Mesenchymal stem cell (in vitro differentiated cells and primary cell): Measurements from ENCODE around the gene CSTPP1.

Experiments used
- DNase-seq: peaks from one replicate; pipeline ENCODE4 v3.0.0-alpha.2; 2013
- H2AFZ ChIP-seq: one replicate; pipeline ENCODE4 v1.6.1; 2013; ENCODE audit warnings: low read depth, mild to moderate bottlenecking, control low read depth, inconsistent platforms, low read length, moderate library complexity
- H2AK5ac ChIP-seq: 2 replicates; pipeline ENCODE4 v1.6.1; 2013; ENCODE audit warnings: low read length, moderate library complexity, mild to moderate bottlenecking, inconsistent platforms; ENCODE audit not compliant: severe bottlenecking
- H2BK120ac ChIP-seq: one replicate; pipeline ENCODE4 v1.6.1; 2013; ENCODE audit warnings: low read depth, mild to moderate bottlenecking, inconsistent platforms, low read length, moderate library complexity
- H2BK12ac ChIP-seq, 2 experiments: one replicate each; pipeline ENCODE4 v1.6.1; 2013; ENCODE audit warnings: inconsistent platforms in 2 of 2, low read length in 2 of 2, mild to moderate bottlenecking in 2 of 2, moderate library complexity in 2 of 2, control low read depth in 1 of 2
- H2BK15ac ChIP-seq: one replicate; pipeline ENCODE4 v1.6.1; 2013; ENCODE audit warnings: mild to moderate bottlenecking, low read depth, inconsistent platforms; ENCODE audit not compliant: poor library complexity, severe bottlenecking
- H2BK5ac ChIP-seq: 2 replicates; pipeline ENCODE4 v1.6.1; 2013; ENCODE audit warnings: low read depth, mild to moderate bottlenecking, low read length, control low read depth, inconsistent platforms; ENCODE audit not compliant: poor library complexity, severe bottlenecking
- H3K14ac ChIP-seq, 2 experiments: one replicate each; pipeline ENCODE4 v1.6.1; 2013; ENCODE audit warnings: inconsistent platforms in 2 of 2, low read length in 2 of 2, control low read depth in 1 of 2, mild to moderate bottlenecking in 1 of 2, moderate library complexity in 1 of 2
- H3K18ac ChIP-seq, 2 experiments: one replicate each; pipeline ENCODE4 v1.6.1; 2013; ENCODE audit warnings: inconsistent platforms in 2 of 2, low read length in 2 of 2, control low read depth in 1 of 2, low read depth in 1 of 2, mild to moderate bottlenecking in 1 of 2
- H3K23ac ChIP-seq, 2 experiments: one replicate each; pipeline ENCODE4 v1.6.1; 2013; ENCODE audit warnings: inconsistent platforms in 2 of 2, low read length in 2 of 2, mild to moderate bottlenecking in 2 of 2, moderate library complexity in 2 of 2, control low read depth in 1 of 2
- H3K27ac ChIP-seq: 2 replicates; pipeline ENCODE4 v1.5.1; 2013; ENCODE audit warnings: mild to moderate bottlenecking, moderate library complexity, low read length, control low read depth, inconsistent platforms; ENCODE audit not compliant: poor library complexity, severe bottlenecking
- H3K27me3 ChIP-seq, 2 experiments: 2 replicates each; pipeline versions ENCODE4 v1.6.1 to v1.7.0; 2013; ENCODE audit warnings: low read length in 2 of 2, mild to moderate bottlenecking in 2 of 2, moderate library complexity in 2 of 2, control low read depth in 1 of 2, inconsistent platforms in 1 of 2; ENCODE audit not compliant: control insufficient read depth in 1 of 2, insufficient read depth in 1 of 2
- H3K36me3 ChIP-seq, 2 experiments: 2 replicates each; pipeline versions ENCODE4 v1.6.1 to v1.7.0; 2013; ENCODE audit warnings: low read length in 2 of 2, control low read depth in 1 of 2, inconsistent platforms in 1 of 2, low read depth in 1 of 2, mild to moderate bottlenecking in 1 of 2; ENCODE audit not compliant: insufficient read depth in 2 of 2, control insufficient read depth in 1 of 2
- H3K4ac ChIP-seq, 2 experiments: one replicate each; pipeline ENCODE4 v1.6.1; 2013; ENCODE audit warnings: inconsistent platforms in 2 of 2, low read length in 2 of 2, mild to moderate bottlenecking in 2 of 2, moderate library complexity in 2 of 2, control low read depth in 1 of 2, low read depth in 1 of 2
- H3K4me1 ChIP-seq: 2 replicates; pipeline ENCODE4 v1.6.1; 2013; ENCODE audit warnings: low read depth, low read length, control low read depth; ENCODE audit not compliant: control insufficient read depth, insufficient read depth
- H3K4me2 ChIP-seq: 2 replicates; pipeline ENCODE4 v1.6.1; 2013; ENCODE audit warnings: low read length, mild to moderate bottlenecking, inconsistent platforms; ENCODE audit not compliant: poor library complexity, severe bottlenecking
- H3K4me3 ChIP-seq, 2 experiments: 2 replicates each; pipeline versions ENCODE4 v1.5.1 to v1.7.0; 2013; ENCODE audit warnings: low read length in 2 of 2, mild to moderate bottlenecking in 2 of 2, control low read depth in 1 of 2, low read depth in 1 of 2; ENCODE audit not compliant: insufficient read depth in 1 of 2
- H3K79me1 ChIP-seq: replicated peaks from 2 replicates; pipeline ENCODE4 v1.6.1; 2013; ENCODE audit warnings: mild to moderate bottlenecking, control low read depth, low read length, inconsistent platforms; ENCODE audit not compliant: poor library complexity, severe bottlenecking
- H3K9ac ChIP-seq: 2 replicates; pipeline ENCODE4 v1.7.0; 2013; ENCODE audit warnings: mild to moderate bottlenecking, low read length, moderate library complexity
- H3K9me3 ChIP-seq: 2 replicates; pipeline ENCODE4 v1.7.0; 2013; ENCODE audit warnings: mild to moderate bottlenecking, low read length; ENCODE audit not compliant: control insufficient read depth
- H4K8ac ChIP-seq: one replicate; pipeline ENCODE4 v1.6.1; 2013; ENCODE audit warnings: inconsistent platforms, mild to moderate bottlenecking, low read length, moderate library complexity
- H4K91ac ChIP-seq: one replicate; pipeline ENCODE4 v1.6.1; 2013; ENCODE audit warnings: mild to moderate bottlenecking, low read length, inconsistent platforms
- WGBS: methylation state at CpG from one replicate; pipeline ENCODE4 v1.1.7; 2013; ENCODE audit warnings: mixed read lengths; 5-methylcytosine and 5-hydroxymethylcytosine counted together

CSTPP1 gene

DNA sequence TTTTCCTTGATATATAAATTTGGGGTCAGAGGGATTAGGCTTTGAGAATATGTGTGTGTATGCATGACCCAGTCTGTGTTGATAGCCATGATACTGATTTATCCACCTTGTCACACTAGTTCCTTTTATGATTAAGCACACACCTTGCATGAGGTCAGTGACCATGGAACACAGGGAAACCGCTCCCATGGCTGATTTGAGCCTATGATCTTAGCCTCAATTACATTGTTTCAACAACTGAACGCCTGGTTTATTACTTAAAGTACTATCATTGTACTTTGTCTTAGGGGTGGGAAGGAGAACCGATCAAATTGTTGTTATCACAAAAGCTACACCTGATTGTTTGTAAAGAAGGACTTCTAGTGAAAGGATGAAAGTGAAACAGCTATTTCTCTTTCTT is 169.4 kb downstream of the CSTPP1 start:
- 100% methylated on average over 2 of the region's 3 CpGs for WGBS
- Histone ChIP-seq H2BK12ac (no peak overlapping the region), H3K4ac (no peak overlapping the region), H3K36me3 (no peaks in the 10 kb centered on the region), H3K79me1 (peaks cover 2% of the 10 kb centered on the region), H3K4me3 (no peak overlapping the region), H3K27me3 (no peaks in the 10 kb centered on the region), H2BK120ac (no peak overlapping the region), H3K9ac (no peak overlapping the region), H3K14ac (no peak overlapping the region), H2BK5ac (no peak overlapping the region), H4K91ac (no peak overlapping the region), H3K23ac (no peak overlapping the region), H3K4me1 (peaks cover 2% of the 10 kb centered on the region), H2AFZ (no peak overlapping the region), H3K4me2 (no peak overlapping the region), H3K18ac (no peak overlapping the region), H2BK15ac (no peak overlapping the region), H4K8ac (no peak overlapping the region), H3K9me3 (no peaks in the 10 kb centered on the region), H3K27ac (no peak overlapping the region), H2AK5ac (no peak overlapping the region)
- no peak for DNase-seq

- Histone ChIP-seq H4K8ac (peak overlapping the region; percentile 12), H2AFZ (no peak overlapping the region), H2BK15ac (peak overlapping the region; percentile 16), H3K4ac (no peak overlapping the region), H4K91ac (no peak overlapping the region), H2AK5ac (no peak overlapping the region), H3K9ac (no peak overlapping the region), H3K4me1 (peaks cover 2% of the 10 kb centered on the region), H3K27ac (no peak overlapping the region), H3K14ac (no peak overlapping the region), H3K36me3 (no peaks in the 10 kb centered on the region), H3K4me3 (no peak overlapping the region), H3K4me2 (no peak overlapping the region), H3K18ac (peak overlapping the region in 1 of 2 experiments; percentile 1), H2BK5ac (no peak overlapping the region), H2BK12ac (no peak overlapping the region), H2BK120ac (no peak overlapping the region), H3K23ac (no peak overlapping the region), H3K79me1 (peaks cover 2% of the 10 kb centered on the region), H3K9me3 (no peaks in the 10 kb centered on the region), H3K27me3 (no peaks in the 10 kb centered on the region)
- 98% methylated on average over 6 of the region's 7 CpGs for WGBS
- DNase-seq, result no peak
Observed at GRCh38 chr11:47106798-47107411, 170.3 kb downstream of the CSTPP1 start.

DNA sequence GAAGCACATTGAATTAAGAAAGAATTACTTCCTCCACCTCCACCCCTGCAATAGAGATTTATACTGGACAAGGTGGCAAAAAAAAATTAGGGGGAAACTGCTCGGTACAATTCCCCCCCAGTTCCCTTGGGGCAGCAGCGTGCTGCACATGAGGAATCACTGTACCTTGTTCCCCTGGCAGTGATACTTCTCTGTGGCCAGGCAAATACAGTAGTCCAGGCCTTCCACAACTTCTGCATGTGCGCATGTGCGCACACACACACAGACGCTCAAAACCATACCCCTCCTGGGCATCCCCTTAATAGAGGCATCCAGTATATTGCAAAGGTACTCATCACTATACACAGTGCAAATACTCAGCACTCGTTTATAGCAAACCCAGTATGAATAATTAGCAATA is 171.2 kb downstream of the CSTPP1 start:
- no peak overlapping the region for H3K4me2 ChIP-seq
- no peaks in the 10 kb centered on the region for H3K9me3 ChIP-seq
- H2BK5ac ChIP-seq, result no peak overlapping the region
- no peak overlapping the region for H4K8ac ChIP-seq
- no peak overlapping the region for H3K9ac ChIP-seq
- H2AFZ ChIP-seq, result no peak overlapping the region
- no peak overlapping the region for H3K4ac ChIP-seq
- no peak overlapping the region for H2BK12ac ChIP-seq
- no peak overlapping the region for H3K23ac ChIP-seq
- no peak for DNase-seq
- 95% methylated on average over 6 of the region's 6 CpGs for WGBS
- H3K4me3 ChIP-seq, result no peak overlapping the region
- no peak overlapping the region for H3K18ac ChIP-seq
- no peak overlapping the region for H2AK5ac ChIP-seq
- no peak overlapping the region for H2BK120ac ChIP-seq
- no peak overlapping the region for H2BK15ac ChIP-seq
- no peaks in the 10 kb centered on the region for H3K36me3 ChIP-seq
- no peak overlapping the region for H3K14ac ChIP-seq
- H4K91ac ChIP-seq, result no peak overlapping the region
- no peaks in the 10 kb centered on the region for H3K27me3 ChIP-seq
- H3K79me1 ChIP-seq, result peaks cover 2% of the 10 kb centered on the region
- peaks cover 2% of the 10 kb centered on the region for H3K4me1 ChIP-seq
- H3K27ac ChIP-seq, result no peak overlapping the region

DNA sequence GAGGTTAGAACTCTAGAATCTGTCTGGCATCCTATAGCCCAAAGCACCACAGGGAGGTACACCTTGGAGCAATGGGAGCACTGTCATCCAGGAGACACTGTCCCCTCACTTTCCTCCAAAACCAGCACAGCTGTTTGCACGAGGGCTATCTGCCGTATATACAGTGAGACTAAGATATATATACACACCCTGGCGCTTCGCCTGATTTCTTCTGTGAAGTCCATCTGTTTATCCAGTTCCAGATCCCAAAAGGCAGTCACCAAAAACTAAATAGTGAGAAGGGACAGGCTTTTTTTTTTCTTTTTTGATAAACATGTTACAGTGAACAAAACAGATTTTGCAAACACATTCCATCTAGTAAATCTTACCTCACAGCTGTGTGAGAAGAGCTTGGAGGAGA is 171.7 kb downstream of the CSTPP1 start:
- Histone ChIP-seq H3K4me1 (peaks cover 2% of the 10 kb centered on the region), H3K4me3 (no peak overlapping the region), H4K8ac (no peak overlapping the region), H3K27me3 (no peaks in the 10 kb centered on the region), H2AK5ac (no peak overlapping the region), H3K79me1 (peaks cover 2% of the 10 kb centered on the region), H3K23ac (no peak overlapping the region), H3K14ac (no peak overlapping the region), H2BK5ac (no peak overlapping the region), H3K9me3 (no peaks in the 10 kb centered on the region), H2BK120ac (no peak overlapping the region), H3K4me2 (no peak overlapping the region), H2BK15ac (no peak overlapping the region), H3K27ac (no peak overlapping the region), H3K18ac (no peak overlapping the region), H3K9ac (no peak overlapping the region), H4K91ac (peak overlapping the region; percentile 35), H2AFZ (no peak overlapping the region), H3K4ac (no peak overlapping the region), H3K36me3 (no peaks in the 10 kb centered on the region), H2BK12ac (no peak overlapping the region)
- DNase-seq, result peak; percentile 9
- 46% methylated on average over 2 of the region's 4 CpGs for WGBS
